GM18526 (cell line): ENCODE results near the gene FN3KRP.

Experiments
- POLR2A ChIP-seq: IDR thresholded peaks from 3 replicates; pipeline ENCODE4 v1.6.1; 2011; ENCODE audit not compliant: insufficient read length; ENCODE audit errors: extremely low read depth

FN3KRP gene

GRCh38 chr17:82713071-82713723 lies 3.3 kb upstream of the FN3KRP start:
- no peak for TF ChIP-seq POLR2A

GRCh38 chr17:82718986-82719685 lies 2.6 kb downstream of the FN3KRP start:
- TF ChIP-seq POLR2A: no peak

GRCh38 chr17:82720204-82720603 lies 3.7 kb downstream of the FN3KRP start:
- no peak for TF ChIP-seq POLR2A

GRCh38 chr17:82722341-82723013 lies 6.0 kb downstream of the FN3KRP start:
- TF ChIP-seq POLR2A: no peak

- no peak for TF ChIP-seq POLR2A
Observed at GRCh38 chr17:82723169-82723807, 6.8 kb downstream of the FN3KRP start.

- TF ChIP-seq POLR2A: no peak
Observed at GRCh38 chr17:82726427-82726826, 9.9 kb downstream of the FN3KRP start.

- no peak for TF ChIP-seq POLR2A
Observed at GRCh38 chr17:82729479-82730260, 13.2 kb downstream of the FN3KRP start.

GRCh38 chr17:82732118-82732743 lies 15.7 kb downstream of the FN3KRP start:
- no peak for TF ChIP-seq POLR2A

GRCh38 chr17:82734987-82735866 lies 18.7 kb downstream of the FN3KRP start, which contains the start of gene FN3K:
TSS of gene FN3K (plus strand) at chr17:82735615. CDS start at chr17:82735637, 22 bp downstream.
- TF ChIP-seq POLR2A: no peak

- TF ChIP-seq POLR2A: no peak
Observed at GRCh38 chr17:82736511-82737185, 20.1 kb downstream of the FN3KRP start.

- TF ChIP-seq POLR2A: no peak
Observed at GRCh38 chr17:82737967-82738877, 21.7 kb downstream of the FN3KRP start.
